Nephron progenitor cell (in vitro differentiated cells): ENCODE results near the gene FAM184B.

ENCODE experiments used
- DNase-seq: peaks from one replicate; pipeline ENCODE4 v3.0.0; 2021
- H3K27ac Mint-ChIP-seq: 2 replicates; pipeline ENCODE4 v1.8.0; 2021; ENCODE audit warnings: mild to moderate bottlenecking, moderate library complexity, mixed read lengths
- H3K27me3 Mint-ChIP-seq: 2 replicates; pipeline ENCODE4 v1.8.0; 2021; ENCODE audit warnings: mild to moderate bottlenecking, low read depth, mixed read lengths; ENCODE audit not compliant: poor library complexity
- H3K36me3 Mint-ChIP-seq: 2 replicates; pipeline ENCODE4 v1.8.0; 2021; ENCODE audit warnings: low read depth, mixed read lengths
- H3K4me1 Mint-ChIP-seq: 2 replicates; pipeline ENCODE4 v1.8.0; 2021; ENCODE audit warnings: mixed read lengths
- H3K4me3 Mint-ChIP-seq: 2 replicates; pipeline ENCODE4 v1.8.0; 2021; ENCODE audit warnings: mild to moderate bottlenecking, moderate library complexity, mixed read lengths
- H3K9me3 Mint-ChIP-seq: 2 replicates; pipeline ENCODE4 v1.8.0; 2021; ENCODE audit warnings: mild to moderate bottlenecking, moderate library complexity, mixed read lengths
- TF ChIP-seq, protein P1 (sequence below): fragments of 200-600 bp; sonication (generic); IDR thresholded peaks from 2 replicates; pipeline ENCODE4 v1.5.0; 2021; ENCODE audit warnings: antibody characterized with exemption

The FAM184B gene

DNA sequence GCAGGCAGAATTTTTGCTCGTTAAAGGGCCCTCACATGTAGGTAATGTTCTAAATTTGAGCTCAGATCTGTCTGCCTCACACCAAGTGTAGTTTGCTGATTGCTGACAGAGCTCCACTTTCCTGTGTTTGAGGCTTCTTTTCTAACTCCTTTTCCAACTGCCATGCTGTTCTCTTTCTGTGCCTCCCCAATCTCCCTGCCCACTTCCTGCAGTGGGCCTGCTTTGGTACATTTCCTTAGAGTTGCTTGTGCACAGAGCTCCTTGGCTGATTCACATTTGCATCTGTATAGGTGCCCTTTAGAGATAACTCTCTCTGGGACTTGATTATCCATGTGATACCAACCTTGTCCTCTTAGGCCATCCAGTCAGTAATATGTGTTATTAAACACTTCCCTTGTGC, 162.5 kb downstream of the FAM184B start:
- Mint-ChIP-seq H3K27ac (no peak overlapping the region), H3K36me3 (peaks cover 48% of the 10 kb centered on the region), H3K4me3 (no peak overlapping the region), H3K9me3 (no peaks in the 10 kb centered on the region), H3K4me1 (peaks cover 25% of the 10 kb centered on the region), H3K27me3 (no peaks in the 10 kb centered on the region)
- no peak for DNase-seq
- TF ChIP-seq, protein P1, sequence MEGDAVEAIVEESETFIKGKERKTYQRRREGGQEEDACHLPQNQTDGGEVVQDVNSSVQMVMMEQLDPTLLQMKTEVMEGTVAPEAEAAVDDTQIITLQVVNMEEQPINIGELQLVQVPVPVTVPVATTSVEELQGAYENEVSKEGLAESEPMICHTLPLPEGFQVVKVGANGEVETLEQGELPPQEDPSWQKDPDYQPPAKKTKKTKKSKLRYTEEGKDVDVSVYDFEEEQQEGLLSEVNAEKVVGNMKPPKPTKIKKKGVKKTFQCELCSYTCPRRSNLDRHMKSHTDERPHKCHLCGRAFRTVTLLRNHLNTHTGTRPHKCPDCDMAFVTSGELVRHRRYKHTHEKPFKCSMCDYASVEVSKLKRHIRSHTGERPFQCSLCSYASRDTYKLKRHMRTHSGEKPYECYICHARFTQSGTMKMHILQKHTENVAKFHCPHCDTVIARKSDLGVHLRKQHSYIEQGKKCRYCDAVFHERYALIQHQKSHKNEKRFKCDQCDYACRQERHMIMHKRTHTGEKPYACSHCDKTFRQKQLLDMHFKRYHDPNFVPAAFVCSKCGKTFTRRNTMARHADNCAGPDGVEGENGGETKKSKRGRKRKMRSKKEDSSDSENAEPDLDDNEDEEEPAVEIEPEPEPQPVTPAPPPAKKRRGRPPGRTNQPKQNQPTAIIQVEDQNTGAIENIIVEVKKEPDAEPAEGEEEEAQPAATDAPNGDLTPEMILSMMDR = no peak

DNA sequence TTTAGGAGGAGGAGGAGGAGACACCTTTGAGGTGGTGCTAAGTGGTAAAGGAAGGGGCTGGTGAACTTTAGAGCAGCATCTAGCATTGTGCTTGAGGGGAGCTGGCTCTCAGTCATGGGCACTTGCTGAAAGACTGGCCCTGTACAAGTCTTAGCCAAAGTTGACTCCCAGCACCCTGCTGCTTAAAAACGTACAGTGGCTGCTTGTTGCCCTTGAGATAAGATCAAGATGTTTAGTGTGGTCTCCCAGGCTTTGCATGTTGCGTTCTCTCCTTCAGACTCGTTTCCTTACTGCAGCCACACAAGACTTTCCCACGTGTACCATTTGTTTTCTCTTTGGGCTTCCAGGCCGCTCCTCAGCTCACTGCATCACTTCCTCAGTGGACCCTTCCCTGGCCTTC, 165.1 kb downstream of the FAM184B start:
- H3K4me1 Mint-ChIP-seq = peaks cover 27% of the 10 kb centered on the region
- H3K4me3 Mint-ChIP-seq = peak overlapping the region; percentile 78
- TF ChIP-seq, protein P1 = no peak
- DNase-seq = no peak
- no peaks in the 10 kb centered on the region for H3K9me3 Mint-ChIP-seq
- H3K27me3 Mint-ChIP-seq = no peaks in the 10 kb centered on the region
- H3K27ac Mint-ChIP-seq = no peak overlapping the region
- peaks cover 30% of the 10 kb centered on the region for H3K36me3 Mint-ChIP-seq

DNA sequence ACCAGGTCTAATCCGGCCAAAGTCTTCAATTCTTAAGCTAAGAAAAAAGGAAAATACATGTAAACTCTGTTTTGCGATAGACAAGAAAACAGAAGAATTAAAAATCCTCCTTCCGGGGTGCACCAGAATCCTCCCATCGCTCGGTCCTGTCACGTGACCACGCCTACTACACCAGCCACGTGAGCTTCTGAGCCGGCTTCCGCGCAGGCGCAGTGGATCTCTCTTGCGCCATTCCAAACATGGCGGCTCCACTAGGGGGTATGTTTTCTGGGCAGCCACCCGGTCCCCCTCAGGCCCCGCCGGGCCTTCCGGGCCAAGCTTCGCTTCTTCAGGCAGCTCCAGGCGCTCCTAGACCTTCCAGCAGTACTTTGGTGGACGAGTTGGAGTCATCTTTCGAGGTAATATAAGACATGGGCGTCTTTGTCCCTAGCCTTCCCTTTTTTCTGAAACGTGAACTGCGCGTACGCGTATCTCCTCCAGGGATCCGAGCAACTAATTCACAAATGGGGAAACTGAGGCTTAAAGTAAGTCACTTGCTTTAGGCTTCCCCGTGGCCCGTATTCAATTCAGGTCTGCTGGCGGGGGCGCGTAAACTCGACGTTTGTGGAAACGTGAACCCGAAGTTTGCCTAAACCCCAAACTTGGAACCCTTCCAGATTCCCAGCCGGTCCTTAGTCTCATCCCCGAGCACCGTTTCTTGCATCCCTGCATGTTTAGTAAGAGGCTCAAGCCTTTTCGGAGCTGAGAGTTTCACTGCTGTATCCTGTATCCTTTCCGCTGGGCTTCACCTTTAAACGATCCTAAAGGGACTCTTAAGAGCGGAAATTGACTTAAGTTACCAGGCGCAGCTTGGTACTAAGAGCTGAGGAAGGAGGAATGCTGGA, 166.8 kb downstream of the FAM184B start, which contains the start of gene MED28:
MED28 (plus strand) TSS at position 226 of the 884 bp plus-strand sequence; CDS start at position 240, 14 bp downstream.
- Mint-ChIP-seq H3K4me1 (peaks cover 27% of the 10 kb centered on the region), H3K36me3 (peaks cover 23% of the 10 kb centered on the region), H3K27me3 (no peaks in the 10 kb centered on the region), H3K4me3 (peak within 1 kb of the TSS; percentile 97), H3K9me3 (no peaks in the 10 kb centered on the region), H3K27ac (peak within 1 kb of the TSS; percentile 95)
- DNase-seq = peak; percentile 96
- TF ChIP-seq, protein P1 = no peak

DNA sequence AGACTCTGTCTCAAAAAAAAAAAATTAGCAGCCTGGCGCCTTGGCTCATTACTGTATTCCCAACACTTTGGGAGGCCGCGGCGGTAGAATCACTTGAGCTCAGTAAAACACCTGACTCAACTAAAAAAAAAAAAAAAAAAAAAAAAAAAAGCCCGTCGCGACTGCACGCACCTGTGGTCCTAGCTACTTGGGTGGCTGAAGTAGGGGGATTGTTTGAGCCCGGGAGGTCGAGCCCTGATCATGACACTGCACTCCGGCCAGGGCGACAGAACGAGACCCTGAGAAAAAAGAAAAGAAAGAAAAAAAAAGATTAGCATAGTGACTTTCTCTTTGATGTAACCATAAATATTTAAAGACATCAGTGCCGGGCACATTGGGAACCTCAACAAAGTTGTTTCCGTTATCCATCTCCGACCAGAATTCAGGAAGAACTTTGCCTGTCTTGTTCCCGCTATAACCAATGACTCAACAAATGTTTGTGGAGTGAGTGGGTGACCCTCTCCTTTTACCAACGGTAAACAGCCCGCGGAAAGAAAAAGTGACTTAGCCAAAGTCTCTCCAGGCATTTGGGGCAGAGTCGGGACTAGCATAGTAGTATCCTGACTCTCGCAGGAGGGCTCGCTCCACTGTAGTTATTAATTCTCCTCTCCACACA, 167.5 kb downstream of the FAM184B start:
- Mint-ChIP-seq H3K36me3 (peaks cover 18% of the 10 kb centered on the region), H3K4me3 (peak overlapping the region; percentile 97), H3K4me1 (peaks cover 27% of the 10 kb centered on the region), H3K27me3 (no peaks in the 10 kb centered on the region), H3K27ac (peak overlapping the region; percentile 88), H3K9me3 (no peaks in the 10 kb centered on the region)
- TF ChIP-seq, protein P1 = no peak
- DNase-seq = peak; percentile 4

DNA sequence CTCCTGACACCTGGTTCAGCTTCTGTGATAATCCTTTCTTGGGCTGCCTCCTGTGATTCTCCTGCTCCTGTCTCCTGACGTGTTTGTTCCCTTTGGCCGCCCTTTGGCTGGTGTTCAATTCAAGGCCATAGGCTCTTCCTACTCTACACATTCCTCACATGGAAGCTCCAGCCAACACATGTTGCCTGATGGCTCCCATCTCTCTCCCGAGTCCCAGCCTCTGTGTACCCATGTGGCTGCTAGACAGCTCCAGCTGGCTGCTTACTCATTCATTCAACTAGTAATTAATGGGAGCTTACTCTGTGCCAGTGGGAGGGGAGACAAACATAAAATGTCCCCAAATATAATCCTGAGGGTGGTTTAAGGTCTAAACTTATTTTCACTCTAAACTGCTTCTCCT, 176.2 kb downstream of the FAM184B start:
- peaks cover 5% of the 10 kb centered on the region for H3K36me3 Mint-ChIP-seq
- no peak for DNase-seq
- H3K27ac Mint-ChIP-seq = no peak overlapping the region
- no peak overlapping the region for H3K4me3 Mint-ChIP-seq
- no peaks in the 10 kb centered on the region for H3K9me3 Mint-ChIP-seq
- no peaks in the 10 kb centered on the region for H3K4me1 Mint-ChIP-seq
- H3K27me3 Mint-ChIP-seq = no peaks in the 10 kb centered on the region
- TF ChIP-seq, protein P1 = no peak
